Measurements from ENCODE around the gene SERPINE2.

DNA sequence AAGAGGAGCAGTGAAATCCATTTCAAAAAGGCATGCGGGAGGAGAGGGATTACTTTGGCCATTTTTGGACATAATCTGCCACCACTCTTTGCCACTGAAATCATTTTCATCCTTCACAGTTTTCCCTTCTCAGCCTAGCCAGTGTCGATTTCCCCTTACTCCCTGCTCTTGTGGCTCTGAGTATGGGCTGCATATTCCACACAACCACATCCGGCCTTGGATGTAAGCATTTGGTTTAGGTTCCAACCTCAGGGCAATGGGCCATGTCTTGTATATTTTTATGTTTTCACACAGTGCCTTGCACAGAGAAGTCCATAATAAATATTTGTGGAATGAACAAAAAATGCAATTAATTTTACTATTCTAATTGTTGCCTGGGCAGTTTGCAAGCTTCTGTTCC, 7.7 kb upstream of the SERPINE2 start:
- TF ChIP-seq, protein P1, sequence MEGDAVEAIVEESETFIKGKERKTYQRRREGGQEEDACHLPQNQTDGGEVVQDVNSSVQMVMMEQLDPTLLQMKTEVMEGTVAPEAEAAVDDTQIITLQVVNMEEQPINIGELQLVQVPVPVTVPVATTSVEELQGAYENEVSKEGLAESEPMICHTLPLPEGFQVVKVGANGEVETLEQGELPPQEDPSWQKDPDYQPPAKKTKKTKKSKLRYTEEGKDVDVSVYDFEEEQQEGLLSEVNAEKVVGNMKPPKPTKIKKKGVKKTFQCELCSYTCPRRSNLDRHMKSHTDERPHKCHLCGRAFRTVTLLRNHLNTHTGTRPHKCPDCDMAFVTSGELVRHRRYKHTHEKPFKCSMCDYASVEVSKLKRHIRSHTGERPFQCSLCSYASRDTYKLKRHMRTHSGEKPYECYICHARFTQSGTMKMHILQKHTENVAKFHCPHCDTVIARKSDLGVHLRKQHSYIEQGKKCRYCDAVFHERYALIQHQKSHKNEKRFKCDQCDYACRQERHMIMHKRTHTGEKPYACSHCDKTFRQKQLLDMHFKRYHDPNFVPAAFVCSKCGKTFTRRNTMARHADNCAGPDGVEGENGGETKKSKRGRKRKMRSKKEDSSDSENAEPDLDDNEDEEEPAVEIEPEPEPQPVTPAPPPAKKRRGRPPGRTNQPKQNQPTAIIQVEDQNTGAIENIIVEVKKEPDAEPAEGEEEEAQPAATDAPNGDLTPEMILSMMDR (conservative IDR thresholded peaks at IDR 0.05) = no peak
- no peak for TF ChIP-seq ZFX (IDR thresholded peaks at IDR 0.05)
